BE2C (cell line): Measurements from ENCODE around the gene CDK10.
"Not testable (repeated sequence)": the region's sequence is repeated elsewhere in the genome, so short reads cannot be mapped to it uniquely, and the experiment has no call there.

ENCODE experiments used
- DNase-seq: peaks from one replicate; pipeline ENCODE4 v3.0.0-alpha.2; 2020
- H3K27me3 ChIP-seq: fragments of 250-450 bp; sonication (Bioruptor Pico); 2 replicates; pipeline ENCODE4 v1.5.1; 2020; ENCODE audit warnings: mild to moderate bottlenecking
- H3K36me3 ChIP-seq: fragments of 250-450 bp; sonication (Bioruptor Pico); 2 replicates; pipeline ENCODE4 v1.5.1; 2020; ENCODE audit warnings: mild to moderate bottlenecking
- H3K4me1 ChIP-seq: fragments of 250-450 bp; sonication (Bioruptor Pico); 2 replicates; pipeline ENCODE4 v1.5.1; 2020
- H3K4me3 ChIP-seq: 2 replicates; pipeline ENCODE4 v1.5.1; 2011; ENCODE audit warnings: low read depth, low read length
- H3K9me3 ChIP-seq: fragments of 250-450 bp; sonication (Bioruptor Pico); 2 replicates; pipeline ENCODE4 v1.5.1; 2020
- TF ChIP-seq, protein P1 (sequence below): IDR thresholded peaks from 2 replicates; pipeline ENCODE4 v1.5.1; 2012; ENCODE audit warnings: mild to moderate bottlenecking, low read depth, low read length

The CDK10 gene

DNA sequence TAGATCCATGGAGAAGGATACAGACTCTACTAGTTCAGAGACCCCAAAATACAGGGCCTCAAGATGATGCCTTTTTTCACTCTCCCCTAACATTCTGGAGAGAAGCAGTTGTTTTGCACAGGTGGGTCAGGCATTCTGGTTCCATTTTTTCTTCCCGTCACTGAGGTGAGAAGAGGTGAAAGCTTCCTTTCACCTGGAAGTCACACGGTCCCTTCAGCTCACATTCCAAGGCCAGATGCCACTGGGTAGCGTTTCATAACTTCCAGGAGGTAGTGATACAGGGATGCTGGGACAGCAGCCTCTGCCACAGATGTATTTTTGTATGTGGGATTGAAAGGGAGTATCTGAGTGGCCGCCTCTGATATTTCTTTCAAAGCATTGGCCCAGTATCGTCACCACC, 1.9 kb downstream of the CDK10 start:
- no peaks in the 10 kb centered on the region for H3K9me3 ChIP-seq
- H3K4me1 ChIP-seq: no peaks in the 10 kb centered on the region; the same call in 1 of the 2 replicates
- TF ChIP-seq, protein P1, sequence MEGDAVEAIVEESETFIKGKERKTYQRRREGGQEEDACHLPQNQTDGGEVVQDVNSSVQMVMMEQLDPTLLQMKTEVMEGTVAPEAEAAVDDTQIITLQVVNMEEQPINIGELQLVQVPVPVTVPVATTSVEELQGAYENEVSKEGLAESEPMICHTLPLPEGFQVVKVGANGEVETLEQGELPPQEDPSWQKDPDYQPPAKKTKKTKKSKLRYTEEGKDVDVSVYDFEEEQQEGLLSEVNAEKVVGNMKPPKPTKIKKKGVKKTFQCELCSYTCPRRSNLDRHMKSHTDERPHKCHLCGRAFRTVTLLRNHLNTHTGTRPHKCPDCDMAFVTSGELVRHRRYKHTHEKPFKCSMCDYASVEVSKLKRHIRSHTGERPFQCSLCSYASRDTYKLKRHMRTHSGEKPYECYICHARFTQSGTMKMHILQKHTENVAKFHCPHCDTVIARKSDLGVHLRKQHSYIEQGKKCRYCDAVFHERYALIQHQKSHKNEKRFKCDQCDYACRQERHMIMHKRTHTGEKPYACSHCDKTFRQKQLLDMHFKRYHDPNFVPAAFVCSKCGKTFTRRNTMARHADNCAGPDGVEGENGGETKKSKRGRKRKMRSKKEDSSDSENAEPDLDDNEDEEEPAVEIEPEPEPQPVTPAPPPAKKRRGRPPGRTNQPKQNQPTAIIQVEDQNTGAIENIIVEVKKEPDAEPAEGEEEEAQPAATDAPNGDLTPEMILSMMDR: no peak
- DNase-seq: no peak
- H3K36me3 ChIP-seq: peaks cover 22% of the 10 kb centered on the region
- no peaks in the 10 kb centered on the region for H3K27me3 ChIP-seq
- H3K4me3 ChIP-seq: no peak overlapping the region

DNA sequence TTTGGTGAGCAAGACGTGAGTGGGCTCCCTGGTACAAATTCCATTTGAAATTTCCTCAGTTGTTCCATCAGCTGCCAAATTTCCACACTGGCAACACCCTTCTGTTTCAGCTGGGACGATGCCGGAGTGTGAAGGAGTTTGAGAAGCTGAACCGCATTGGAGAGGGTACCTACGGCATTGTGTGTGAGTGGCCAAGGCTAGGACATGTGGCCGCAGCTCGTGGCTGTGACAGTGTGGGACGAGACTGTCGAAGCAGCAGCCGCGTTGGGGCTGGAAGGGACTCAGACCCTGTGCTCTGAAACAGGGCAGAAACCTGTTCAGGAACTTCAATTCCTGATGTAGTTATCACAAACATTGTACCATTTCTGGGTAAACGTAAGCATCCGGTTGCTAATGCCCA, 2.7 kb downstream of the CDK10 start:
- no peaks in the 10 kb centered on the region; the same call in 1 of the 2 replicates for H3K4me1 ChIP-seq
- H3K36me3 ChIP-seq: peaks cover 30% of the 10 kb centered on the region

DNA sequence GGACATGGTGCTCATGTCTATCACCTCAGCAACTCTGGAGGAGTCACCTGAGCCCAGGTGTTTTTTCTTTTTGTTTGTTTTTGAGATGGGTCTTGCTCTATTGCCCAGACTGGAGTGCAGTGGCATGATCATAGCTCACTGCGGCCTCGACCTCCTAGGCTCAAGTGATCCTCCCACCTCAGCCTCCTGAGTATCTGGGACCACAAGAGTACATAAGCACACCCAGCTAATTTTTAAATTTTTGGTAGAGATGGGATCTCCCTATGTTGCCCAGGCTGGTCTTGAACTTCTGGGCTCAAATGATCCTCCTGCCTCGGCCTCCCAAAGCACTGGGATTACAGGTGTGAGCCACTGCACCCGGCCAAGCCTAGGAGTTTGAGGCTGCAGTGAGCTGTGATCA, 3.1 kb downstream of the CDK10 start:
- H3K36me3 ChIP-seq: peaks cover 30% of the 10 kb centered on the region
- not testable (repeated sequence) for H3K27me3 ChIP-seq, H3K4me3 ChIP-seq, H3K9me3 ChIP-seq, DNase-seq, H3K4me1 ChIP-seq

More for the DNA sequence above, 2.7 kb downstream of the CDK10 start:
- no peaks in the 10 kb centered on the region for H3K27me3 ChIP-seq
- no peaks in the 10 kb centered on the region for H3K9me3 ChIP-seq
- no peak for DNase-seq
- TF ChIP-seq, protein P1: no peak
- no peak overlapping the region for H3K4me3 ChIP-seq

DNA sequence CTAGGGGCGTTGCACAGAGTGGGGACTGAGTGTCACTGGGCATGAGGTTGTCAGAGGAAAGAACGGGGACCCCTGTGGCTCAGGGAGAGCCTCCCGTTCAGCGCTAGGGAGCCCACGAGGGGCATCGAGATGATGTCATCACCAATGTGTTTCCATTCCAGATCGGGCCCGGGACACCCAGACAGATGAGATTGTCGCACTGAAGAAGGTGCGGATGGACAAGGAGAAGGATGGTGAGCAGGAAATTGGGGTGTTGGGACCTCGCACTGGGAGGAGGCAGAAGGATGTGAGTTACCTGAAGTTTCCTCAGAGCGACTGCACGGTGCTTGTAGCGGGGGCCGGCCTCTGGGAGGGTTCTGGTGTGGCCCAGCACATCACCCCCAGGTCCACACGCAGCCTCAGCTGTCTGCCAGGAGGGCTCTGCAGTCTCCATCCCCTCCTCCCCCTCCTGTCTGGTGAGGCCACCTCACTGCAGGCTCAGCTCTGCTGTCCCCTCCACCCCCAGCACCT, 4.0 kb downstream of the CDK10 start:
- TF ChIP-seq, protein P1: no peak
- Histone ChIP-seq H3K9me3 (no peaks in the 10 kb centered on the region), H3K27me3 (no peaks in the 10 kb centered on the region), H3K4me1 (no peaks in the 10 kb centered on the region; the same call in 1 of the 2 replicates), H3K4me3 (no peak overlapping the region), H3K36me3 (peaks cover 32% of the 10 kb centered on the region)
- DNase-seq: no peak

DNA sequence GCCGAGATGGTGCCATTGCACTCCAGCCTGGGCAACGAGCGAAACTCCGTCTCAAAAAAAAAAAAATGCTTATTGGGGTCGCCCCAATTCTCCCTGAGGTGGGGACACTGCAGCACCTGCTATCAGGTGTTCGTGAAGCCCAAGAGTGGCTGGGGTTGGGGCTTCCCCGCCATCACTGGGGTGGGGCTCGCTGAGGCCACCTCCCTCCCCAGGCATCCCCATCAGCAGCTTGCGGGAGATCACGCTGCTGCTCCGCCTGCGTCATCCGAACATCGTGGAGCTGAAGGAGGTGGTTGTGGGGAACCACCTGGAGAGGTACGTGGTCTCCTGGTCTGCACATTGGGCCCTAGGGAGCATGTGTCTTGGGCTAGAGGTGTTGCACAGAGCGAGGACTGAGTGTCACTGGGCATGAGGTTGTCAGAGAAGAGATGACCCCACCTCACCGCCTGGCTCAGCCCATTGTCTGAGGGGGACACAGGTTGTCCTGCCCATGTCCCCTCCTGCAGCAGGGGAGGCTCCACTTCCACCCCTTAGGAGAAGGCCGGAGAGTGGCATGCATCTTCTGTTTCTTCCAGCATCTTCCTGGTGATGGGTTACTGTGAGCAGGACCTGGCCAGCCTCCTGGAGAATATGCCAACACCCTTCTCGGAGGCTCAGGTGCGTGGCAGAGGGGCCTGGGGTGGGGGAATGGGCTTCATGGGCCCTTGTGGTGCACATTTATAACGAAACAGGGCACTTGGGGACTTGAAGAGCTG, 4.9 kb downstream of the CDK10 start:
- H3K4me3 ChIP-seq: no peak overlapping the region
- peaks cover 40% of the 10 kb centered on the region for H3K36me3 ChIP-seq
- DNase-seq: no peak
- TF ChIP-seq, protein P1: no peak
- H3K27me3 ChIP-seq: no peaks in the 10 kb centered on the region
- no peaks in the 10 kb centered on the region for H3K9me3 ChIP-seq
- no peaks in the 10 kb centered on the region; the same call in 1 of the 2 replicates for H3K4me1 ChIP-seq

DNA sequence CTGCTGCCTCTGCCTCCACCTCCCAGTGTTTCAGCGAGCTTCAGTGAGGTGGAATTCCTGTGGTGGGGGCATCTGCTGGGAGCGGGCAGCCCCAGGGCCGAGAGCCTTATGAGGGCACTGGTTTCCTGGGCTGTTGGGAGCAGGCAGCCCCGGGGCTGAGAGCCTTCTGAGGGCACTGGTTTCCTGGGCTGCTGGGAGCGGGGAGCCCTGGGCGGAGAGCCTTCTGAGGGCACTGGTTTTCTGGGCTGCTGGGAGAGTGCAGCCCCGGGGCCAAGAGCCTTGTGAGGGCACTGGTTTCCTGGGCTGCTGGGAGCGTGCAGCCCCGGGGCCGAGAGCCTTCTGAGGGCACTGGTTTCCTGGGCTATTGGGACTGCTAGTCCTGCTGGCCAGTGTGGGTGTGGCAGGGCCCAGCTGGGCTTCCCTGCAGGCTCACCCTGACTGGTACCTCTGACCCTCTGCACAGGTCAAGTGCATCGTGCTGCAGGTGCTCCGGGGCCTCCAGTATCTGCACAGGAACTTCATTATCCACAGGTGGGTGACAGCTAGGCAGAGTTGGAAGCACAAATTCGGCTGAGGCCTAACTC, 5.6 kb downstream of the CDK10 start:
- Histone ChIP-seq H3K9me3 (no peaks in the 10 kb centered on the region), H3K4me3 (no peak overlapping the region), H3K36me3 (peaks cover 47% of the 10 kb centered on the region), H3K4me1 (peaks cover 6% of the 10 kb centered on the region), H3K27me3 (no peaks in the 10 kb centered on the region)
- TF ChIP-seq, protein P1: no peak
- no peak for DNase-seq
